Liver (tissue), 3 donors: ENCODE measurements around the gene SLC12A8.

ENCODE experiments used
- EGR1 ChIP-seq, 2 donors: IDR thresholded peaks; 2 replicates each; pipeline ENCODE4 v1.6.1; 2016 to 2018; ENCODE audit warnings: antibody characterized with exemption in 2 of 2, low read depth in 2 of 2
- HNF4A ChIP-seq, 2 donors: conservative IDR thresholded peaks; 2 replicates each; pipeline ENCODE4 v1.6.1; 2016; ENCODE audit warnings: antibody characterized with exemption in 2 of 2, mild to moderate bottlenecking in 2 of 2
- RAD21 ChIP-seq, 2 donors: IDR thresholded peaks; 2 replicates each; pipeline ENCODE4 v1.6.1; 2016; ENCODE audit warnings: antibody characterized with exemption in 2 of 2, mild to moderate bottlenecking in 2 of 2
- TF ChIP-seq, protein P1 (sequence below): IDR thresholded peaks from 2 replicates; pipeline ENCODE4 v1.6.1; 2016; ENCODE audit warnings: antibody characterized with exemption, mild to moderate bottlenecking
- TF ChIP-seq, protein P2 (sequence below): fragments of 150-350 bp; IDR thresholded peaks from 2 replicates; pipeline ENCODE4 v1.5.1; 2017; ENCODE audit warnings: improper control_type of control experiment, low read depth, low read length; ENCODE audit not compliant: missing input control
- donor health status: healthy.
- donor health status: healthy.

DNA sequence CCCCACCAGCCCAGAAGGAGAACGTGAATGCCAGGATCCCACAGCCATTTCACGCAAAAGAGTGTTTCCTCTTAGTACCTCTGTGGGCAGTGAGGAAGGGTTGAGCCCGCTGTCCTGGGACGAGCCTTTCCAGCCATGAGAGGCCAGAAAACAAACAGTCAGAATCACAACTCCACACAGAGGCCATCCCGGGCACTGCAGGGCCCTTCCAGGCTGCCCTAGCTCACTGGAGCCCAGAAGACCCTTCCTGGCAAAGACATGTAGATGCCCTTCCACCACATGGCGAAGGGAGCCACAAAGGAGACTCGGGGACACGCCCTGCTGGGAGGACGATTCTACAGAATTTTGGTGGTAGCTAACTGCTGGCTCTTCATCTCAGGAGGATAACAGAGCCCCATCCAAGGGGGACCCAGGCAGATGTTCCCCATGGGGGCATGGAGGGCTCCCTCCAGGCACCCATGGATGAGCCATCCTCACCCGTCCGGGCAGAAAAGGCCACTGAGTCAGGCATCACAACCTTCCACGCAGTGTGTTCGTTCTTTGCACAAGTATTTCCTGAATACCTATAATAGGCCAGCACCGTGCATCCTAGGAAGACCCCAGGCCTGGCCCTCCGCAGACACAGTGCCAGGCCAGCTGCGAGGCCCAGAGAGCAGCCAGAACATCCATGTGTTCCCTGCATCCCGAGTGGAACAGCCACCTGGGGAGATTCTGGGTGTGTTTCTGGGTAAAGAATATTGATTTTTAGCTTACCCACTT is 47.2 kb downstream of the SLC12A8 start:
- TF ChIP-seq, protein P1, sequence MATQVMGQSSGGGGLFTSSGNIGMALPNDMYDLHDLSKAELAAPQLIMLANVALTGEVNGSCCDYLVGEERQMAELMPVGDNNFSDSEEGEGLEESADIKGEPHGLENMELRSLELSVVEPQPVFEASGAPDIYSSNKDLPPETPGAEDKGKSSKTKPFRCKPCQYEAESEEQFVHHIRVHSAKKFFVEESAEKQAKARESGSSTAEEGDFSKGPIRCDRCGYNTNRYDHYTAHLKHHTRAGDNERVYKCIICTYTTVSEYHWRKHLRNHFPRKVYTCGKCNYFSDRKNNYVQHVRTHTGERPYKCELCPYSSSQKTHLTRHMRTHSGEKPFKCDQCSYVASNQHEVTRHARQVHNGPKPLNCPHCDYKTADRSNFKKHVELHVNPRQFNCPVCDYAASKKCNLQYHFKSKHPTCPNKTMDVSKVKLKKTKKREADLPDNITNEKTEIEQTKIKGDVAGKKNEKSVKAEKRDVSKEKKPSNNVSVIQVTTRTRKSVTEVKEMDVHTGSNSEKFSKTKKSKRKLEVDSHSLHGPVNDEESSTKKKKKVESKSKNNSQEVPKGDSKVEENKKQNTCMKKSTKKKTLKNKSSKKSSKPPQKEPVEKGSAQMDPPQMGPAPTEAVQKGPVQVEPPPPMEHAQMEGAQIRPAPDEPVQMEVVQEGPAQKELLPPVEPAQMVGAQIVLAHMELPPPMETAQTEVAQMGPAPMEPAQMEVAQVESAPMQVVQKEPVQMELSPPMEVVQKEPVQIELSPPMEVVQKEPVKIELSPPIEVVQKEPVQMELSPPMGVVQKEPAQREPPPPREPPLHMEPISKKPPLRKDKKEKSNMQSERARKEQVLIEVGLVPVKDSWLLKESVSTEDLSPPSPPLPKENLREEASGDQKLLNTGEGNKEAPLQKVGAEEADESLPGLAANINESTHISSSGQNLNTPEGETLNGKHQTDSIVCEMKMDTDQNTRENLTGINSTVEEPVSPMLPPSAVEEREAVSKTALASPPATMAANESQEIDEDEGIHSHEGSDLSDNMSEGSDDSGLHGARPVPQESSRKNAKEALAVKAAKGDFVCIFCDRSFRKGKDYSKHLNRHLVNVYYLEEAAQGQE, result no peak
- TF ChIP-seq HNF4A (conservative IDR thresholded peaks at IDR 0.05) (no peak), RAD21 (IDR thresholded peaks at IDR 0.05) (peak; percentile 62 to 78), EGR1 (IDR thresholded peaks at IDR 0.05; ENCODE audit: low read depth in 2 of 2) (no peak)
- TF ChIP-seq, protein P2, sequence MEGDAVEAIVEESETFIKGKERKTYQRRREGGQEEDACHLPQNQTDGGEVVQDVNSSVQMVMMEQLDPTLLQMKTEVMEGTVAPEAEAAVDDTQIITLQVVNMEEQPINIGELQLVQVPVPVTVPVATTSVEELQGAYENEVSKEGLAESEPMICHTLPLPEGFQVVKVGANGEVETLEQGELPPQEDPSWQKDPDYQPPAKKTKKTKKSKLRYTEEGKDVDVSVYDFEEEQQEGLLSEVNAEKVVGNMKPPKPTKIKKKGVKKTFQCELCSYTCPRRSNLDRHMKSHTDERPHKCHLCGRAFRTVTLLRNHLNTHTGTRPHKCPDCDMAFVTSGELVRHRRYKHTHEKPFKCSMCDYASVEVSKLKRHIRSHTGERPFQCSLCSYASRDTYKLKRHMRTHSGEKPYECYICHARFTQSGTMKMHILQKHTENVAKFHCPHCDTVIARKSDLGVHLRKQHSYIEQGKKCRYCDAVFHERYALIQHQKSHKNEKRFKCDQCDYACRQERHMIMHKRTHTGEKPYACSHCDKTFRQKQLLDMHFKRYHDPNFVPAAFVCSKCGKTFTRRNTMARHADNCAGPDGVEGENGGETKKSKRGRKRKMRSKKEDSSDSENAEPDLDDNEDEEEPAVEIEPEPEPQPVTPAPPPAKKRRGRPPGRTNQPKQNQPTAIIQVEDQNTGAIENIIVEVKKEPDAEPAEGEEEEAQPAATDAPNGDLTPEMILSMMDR, result peak; percentile 47
